Fibroblast of lung (primary cell): Measurements from ENCODE around the gene BCL11A.

Source experiments
- CTCF ChIP-seq, 2 donors: IDR thresholded peaks in 1 of 2; conservative IDR thresholded peaks in 1 of 2; 1 replicate in 1 of 2; 2 replicates in 1 of 2; pipeline ENCODE4 v1.5.1; 2011 to 2012; ENCODE audit warnings: low read length in 2 of 2, control low read depth in 1 of 2, inconsistent platforms in 1 of 2, low read depth in 1 of 2, mild to moderate bottlenecking in 1 of 2
- EZH2 ChIP-seq: IDR thresholded peaks from 2 replicates; pipeline ENCODE4 v1.5.1; 2012; ENCODE audit warnings: low read length, control low read depth, mild to moderate bottlenecking; ENCODE audit errors: missing control alignments

GRCh38 chr2:60407398-60407797 is 146.1 kb downstream of the BCL11A start:
- no peak for TF ChIP-seq CTCF (conservative IDR thresholded peaks at IDR 0.05 in 1 of 2, IDR thresholded peaks at IDR 0.05 in 1 of 2; ENCODE audit: low read depth in 1 of 2, low read length in 2 of 2)
- no peak for TF ChIP-seq EZH2
